T-helper 2 cell treated with Interferon-gamma antibody and Interleukin-4, amounts not matched to agents 5 μg/mL and 100 μg/mL, for 36 hours (primary cell): ENCODE measurements around the gene NHERF2.
A peak's percentile ranks its signal among the peaks of the same experiment; 100 is the strongest.

Experiments used
- DNase-seq: peaks from one replicate; pipeline ENCODE4 v3.0.0; 2021; ENCODE audit warnings: low spot score
- H3K27ac Mint-ChIP-seq: one replicate; pipeline ENCODE4 v1.8.0; 2021; ENCODE audit warnings: mild to moderate bottlenecking, mixed read lengths
- H3K27me3 Mint-ChIP-seq: one replicate; pipeline ENCODE4 v1.8.0; 2021; ENCODE audit warnings: low read depth, mixed read lengths
- H3K36me3 Mint-ChIP-seq: one replicate; pipeline ENCODE4 v1.8.0; 2021; ENCODE audit warnings: low read depth, mixed read lengths
- H3K4me1 Mint-ChIP-seq: one replicate; pipeline ENCODE4 v1.8.0; 2021; ENCODE audit warnings: low read depth, mixed read lengths
- H3K4me3 Mint-ChIP-seq: one replicate; pipeline ENCODE4 v1.8.0; 2022; ENCODE audit warnings: mild to moderate bottlenecking, moderate library complexity, mixed read lengths
- H3K9me3 Mint-ChIP-seq: one replicate; pipeline ENCODE4 v1.8.0; 2021; ENCODE audit warnings: mixed read lengths

NHERF2 gene

GRCh38 chr16:2022723-2023091, 4.0 kb upstream of the NHERF2 start:
- Mint-ChIP-seq H3K27ac (no peak overlapping the region), H3K4me3 (peak overlapping the region; percentile 71), H3K4me1 (peaks cover 11% of the 10 kb centered on the region), H3K27me3 (peaks cover 43% of the 10 kb centered on the region), H3K9me3 (no peaks in the 10 kb centered on the region), H3K36me3 (no peaks in the 10 kb centered on the region)
- no peak for DNase-seq

- Mint-ChIP-seq H3K4me1 (peaks cover 11% of the 10 kb centered on the region), H3K27me3 (peaks cover 47% of the 10 kb centered on the region), H3K27ac (peak overlapping the region; percentile 69), H3K9me3 (no peaks in the 10 kb centered on the region), H3K4me3 (peak overlapping the region; percentile 71), H3K36me3 (no peaks in the 10 kb centered on the region)
- peak; percentile 91 for DNase-seq
Observed at GRCh38 chr16:2023092-2024031, 3.3 kb upstream of the NHERF2 start.

- H3K27me3 Mint-ChIP-seq: peaks cover 49% of the 10 kb centered on the region
- H3K36me3 Mint-ChIP-seq: no peaks in the 10 kb centered on the region
- H3K9me3 Mint-ChIP-seq: no peaks in the 10 kb centered on the region
Observed at GRCh38 chr16:2024032-2024420, 2.7 kb upstream of the NHERF2 start.

GRCh38 chr16:2025251-2025650, 1.5 kb upstream of the NHERF2 start:
- H3K9me3 Mint-ChIP-seq: no peaks in the 10 kb centered on the region
- no peak overlapping the region for H3K27ac Mint-ChIP-seq
- DNase-seq: no peak
- peaks cover 46% of the 10 kb centered on the region for H3K27me3 Mint-ChIP-seq
- H3K4me3 Mint-ChIP-seq: peak overlapping the region; percentile 59
- no peaks in the 10 kb centered on the region for H3K36me3 Mint-ChIP-seq
- H3K4me1 Mint-ChIP-seq: peaks cover 11% of the 10 kb centered on the region

More at GRCh38 chr16:2024032-2024420, 2.7 kb upstream of the NHERF2 start:
- DNase-seq: no peak
- Mint-ChIP-seq H3K4me1 (peaks cover 11% of the 10 kb centered on the region), H3K4me3 (peak overlapping the region; percentile 28), H3K27ac (peak overlapping the region; percentile 59)

- H3K4me1 Mint-ChIP-seq: peaks cover 11% of the 10 kb centered on the region
Observed at GRCh38 chr16:2025878-2026460, 733 bp upstream of the NHERF2 start.

GRCh38 chr16:2027024-2028010, 615 bp downstream of the NHERF2 start:
- DNase-seq: no peak
- peaks cover 11% of the 10 kb centered on the region for H3K4me1 Mint-ChIP-seq
- no peaks in the 10 kb centered on the region for H3K9me3 Mint-ChIP-seq
- H3K27ac Mint-ChIP-seq: no peak overlapping the region
- peak overlapping the region; percentile 66 for H3K4me3 Mint-ChIP-seq
- H3K27me3 Mint-ChIP-seq: peaks cover 32% of the 10 kb centered on the region
- H3K36me3 Mint-ChIP-seq: no peaks in the 10 kb centered on the region

More at GRCh38 chr16:2025878-2026460, 733 bp upstream of the NHERF2 start:
- Mint-ChIP-seq H3K36me3 (no peaks in the 10 kb centered on the region), H3K27ac (no peak overlapping the region), H3K4me3 (peak overlapping the region; percentile 59), H3K27me3 (peaks cover 41% of the 10 kb centered on the region), H3K9me3 (no peaks in the 10 kb centered on the region)
- no peak for DNase-seq

- Mint-ChIP-seq H3K4me1 (peaks cover 4% of the 10 kb centered on the region), H3K36me3 (no peaks in the 10 kb centered on the region), H3K27me3 (peaks cover 27% of the 10 kb centered on the region), H3K27ac (no peak overlapping the region), H3K9me3 (no peaks in the 10 kb centered on the region), H3K4me3 (no peak overlapping the region)
- DNase-seq: no peak
Observed at GRCh38 chr16:2028146-2028545, 1.4 kb downstream of the NHERF2 start.

GRCh38 chr16:2028620-2029220, 2.0 kb downstream of the NHERF2 start:
- Mint-ChIP-seq H3K4me1 (peaks cover 2% of the 10 kb centered on the region), H3K27me3 (peaks cover 27% of the 10 kb centered on the region), H3K27ac (no peak overlapping the region), H3K4me3 (no peak overlapping the region), H3K36me3 (no peaks in the 10 kb centered on the region), H3K9me3 (no peaks in the 10 kb centered on the region)
- DNase-seq: no peak

GRCh38 chr16:2029350-2029749, 2.6 kb downstream of the NHERF2 start:
- Mint-ChIP-seq H3K36me3 (no peaks in the 10 kb centered on the region), H3K9me3 (no peaks in the 10 kb centered on the region), H3K27me3 (peaks cover 25% of the 10 kb centered on the region), H3K4me3 (no peak overlapping the region), H3K27ac (no peak overlapping the region), H3K4me1 (peaks cover under 1% of the 10 kb centered on the region)
- no peak for DNase-seq

- DNase-seq: no peak
- H3K36me3 Mint-ChIP-seq: no peaks in the 10 kb centered on the region
- no peaks in the 10 kb centered on the region for H3K9me3 Mint-ChIP-seq
- peaks cover 24% of the 10 kb centered on the region for H3K27me3 Mint-ChIP-seq
- H3K4me1 Mint-ChIP-seq: no peaks in the 10 kb centered on the region
- H3K4me3 Mint-ChIP-seq: no peak overlapping the region
- H3K27ac Mint-ChIP-seq: no peak overlapping the region
Observed at GRCh38 chr16:2030036-2030435, 3.3 kb downstream of the NHERF2 start.

- no peaks in the 10 kb centered on the region for H3K36me3 Mint-ChIP-seq
- no peak for DNase-seq
- no peaks in the 10 kb centered on the region for H3K4me1 Mint-ChIP-seq
- no peaks in the 10 kb centered on the region for H3K9me3 Mint-ChIP-seq
- H3K27me3 Mint-ChIP-seq: peaks cover 17% of the 10 kb centered on the region
- H3K4me3 Mint-ChIP-seq: no peak overlapping the region
- H3K27ac Mint-ChIP-seq: no peak overlapping the region
Observed at GRCh38 chr16:2031081-2031577, 4.4 kb downstream of the NHERF2 start.

- H3K27me3 Mint-ChIP-seq: peaks cover 15% of the 10 kb centered on the region
- H3K9me3 Mint-ChIP-seq: no peaks in the 10 kb centered on the region
- no peak for DNase-seq
- H3K4me1 Mint-ChIP-seq: no peaks in the 10 kb centered on the region
- no peaks in the 10 kb centered on the region for H3K36me3 Mint-ChIP-seq
- H3K27ac Mint-ChIP-seq: no peak overlapping the region
- H3K4me3 Mint-ChIP-seq: no peak overlapping the region
Observed at GRCh38 chr16:2032285-2033056, 5.8 kb downstream of the NHERF2 start.
